Chondrocyte (in vitro differentiated cells): Measurements from ENCODE around the gene MYO1F. TPM values are rescaled to one million over a fixed set of nuclear protein-coding genes. Genes with fewer than 3 reads are reported as not detected.

Source experiments
- DNase-seq: peaks from one replicate; pipeline ENCODE4 v3.0.0; 2021; ENCODE audit warnings: mixed read lengths, low spot score
- H3K27ac Mint-ChIP-seq: one replicate; pipeline ENCODE4 v1.8.0; 2021; ENCODE audit warnings: mild to moderate bottlenecking, moderate library complexity, mixed read lengths; ENCODE audit not compliant: unreplicated experiment
- H3K27me3 Mint-ChIP-seq: 2 replicates; pipeline ENCODE4 v1.8.0; 2021; ENCODE audit warnings: low read depth, mixed read lengths
- H3K36me3 Mint-ChIP-seq: 2 replicates; pipeline ENCODE4 v1.8.0; 2021; ENCODE audit warnings: low read depth, mixed read lengths
- H3K4me1 Mint-ChIP-seq: 2 replicates; pipeline ENCODE4 v1.8.0; 2021; ENCODE audit warnings: low read depth, mild to moderate bottlenecking, mixed read lengths
- H3K4me3 Mint-ChIP-seq: one replicate; pipeline ENCODE4 v1.8.0; 2021; ENCODE audit warnings: mild to moderate bottlenecking, moderate library complexity, mixed read lengths; ENCODE audit not compliant: unreplicated experiment
- H3K9me3 Mint-ChIP-seq: 2 replicates; pipeline ENCODE4 v1.8.0; 2021; ENCODE audit warnings: low read depth, mixed read lengths
- total RNA-seq: library from RNA; stranded (reverse); gene quantifications from 3 replicates; pipeline ENCODE4 v1.2.1, GENCODE V29; 2021
- TF ChIP-seq, protein P1 (sequence below): fragments of 200-600 bp; sonication (generic); IDR thresholded peaks from 2 replicates; pipeline ENCODE4 v1.5.0; 2021; ENCODE audit warnings: antibody characterized with exemption, mild to moderate bottlenecking, moderate library complexity

MYO1F gene
- total RNA-seq, 1 donor from 2014 or later: 0.50 TPM

DNA sequence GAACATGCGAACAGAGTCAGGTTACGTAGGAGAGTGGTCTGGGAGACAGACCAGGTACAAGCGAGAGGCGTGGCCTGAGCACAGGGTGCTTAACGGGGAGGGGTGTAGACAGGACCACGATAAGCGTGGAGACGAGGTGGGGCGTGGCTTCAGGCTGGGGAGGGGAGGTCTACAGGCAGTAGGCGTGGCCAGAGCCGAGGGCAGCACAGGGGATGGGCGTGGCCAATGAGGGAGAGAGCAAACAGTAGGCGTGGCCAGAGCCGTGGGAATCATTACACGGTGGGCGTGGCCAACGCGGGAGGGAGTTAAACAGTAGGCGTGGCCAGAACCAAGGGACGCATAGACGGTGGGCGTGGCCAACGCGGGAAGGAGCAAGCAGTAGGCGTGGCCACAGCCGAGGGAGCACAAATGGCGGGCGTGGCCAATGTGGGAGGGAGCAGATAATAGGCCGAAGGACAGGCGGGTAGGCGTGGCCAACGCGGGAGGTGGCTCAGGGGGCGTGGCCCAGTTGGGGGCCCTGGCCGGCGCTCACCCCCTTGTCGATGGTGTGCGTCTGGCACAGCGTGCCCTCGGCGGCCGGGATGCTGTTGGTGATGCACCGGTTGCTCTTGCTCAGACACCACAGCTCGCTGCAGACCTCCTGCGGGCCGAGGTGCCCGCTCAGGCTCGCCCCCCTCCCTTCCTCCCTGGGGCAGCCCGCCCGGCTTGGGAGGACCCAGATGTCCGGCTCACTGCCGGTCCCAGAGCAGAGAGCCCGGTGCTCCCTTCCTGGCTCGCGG lies 15.2 kb upstream of the MYO1F start:
- Mint-ChIP-seq H3K4me1 (peaks cover 36% of the 10 kb centered on the region), H3K27me3 (no peaks in the 10 kb centered on the region), H3K9me3 (no peaks in the 10 kb centered on the region), H3K4me3 (peak overlapping the region; percentile 76), H3K27ac (peak overlapping the region; percentile 78), H3K36me3 (peaks cover 13% of the 10 kb centered on the region)
- peak; percentile 99 for DNase-seq
- TF ChIP-seq, protein P1, sequence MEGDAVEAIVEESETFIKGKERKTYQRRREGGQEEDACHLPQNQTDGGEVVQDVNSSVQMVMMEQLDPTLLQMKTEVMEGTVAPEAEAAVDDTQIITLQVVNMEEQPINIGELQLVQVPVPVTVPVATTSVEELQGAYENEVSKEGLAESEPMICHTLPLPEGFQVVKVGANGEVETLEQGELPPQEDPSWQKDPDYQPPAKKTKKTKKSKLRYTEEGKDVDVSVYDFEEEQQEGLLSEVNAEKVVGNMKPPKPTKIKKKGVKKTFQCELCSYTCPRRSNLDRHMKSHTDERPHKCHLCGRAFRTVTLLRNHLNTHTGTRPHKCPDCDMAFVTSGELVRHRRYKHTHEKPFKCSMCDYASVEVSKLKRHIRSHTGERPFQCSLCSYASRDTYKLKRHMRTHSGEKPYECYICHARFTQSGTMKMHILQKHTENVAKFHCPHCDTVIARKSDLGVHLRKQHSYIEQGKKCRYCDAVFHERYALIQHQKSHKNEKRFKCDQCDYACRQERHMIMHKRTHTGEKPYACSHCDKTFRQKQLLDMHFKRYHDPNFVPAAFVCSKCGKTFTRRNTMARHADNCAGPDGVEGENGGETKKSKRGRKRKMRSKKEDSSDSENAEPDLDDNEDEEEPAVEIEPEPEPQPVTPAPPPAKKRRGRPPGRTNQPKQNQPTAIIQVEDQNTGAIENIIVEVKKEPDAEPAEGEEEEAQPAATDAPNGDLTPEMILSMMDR: no peak

DNA sequence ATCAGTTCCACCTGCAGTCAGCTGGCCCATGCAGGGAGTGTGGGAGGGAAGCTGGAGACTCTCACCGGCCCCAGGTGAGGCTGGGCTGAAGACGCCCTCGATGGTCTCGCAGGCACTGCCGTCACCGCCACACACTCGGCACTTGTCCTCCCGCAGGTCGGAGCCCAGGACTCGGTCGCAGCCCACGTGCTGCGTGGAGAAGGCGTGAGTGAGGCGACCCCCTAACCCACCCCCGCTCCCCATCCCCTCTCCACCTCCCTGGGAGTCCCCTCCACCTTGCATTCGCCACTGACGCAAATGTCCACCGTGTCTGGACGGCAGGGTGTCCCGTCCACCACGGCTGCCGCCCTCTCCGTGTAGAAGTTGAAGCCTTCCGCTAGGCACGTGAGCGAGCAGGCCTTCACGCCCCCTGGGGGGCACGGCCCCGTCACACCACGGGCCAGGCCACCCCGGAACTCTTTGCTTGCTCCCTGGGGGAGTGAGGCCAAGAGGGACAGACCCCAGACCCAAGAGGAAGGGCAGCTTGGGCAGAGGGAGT lies 12.0 kb upstream of the MYO1F start:
- TF ChIP-seq, protein P1: no peak
- Mint-ChIP-seq H3K9me3 (no peaks in the 10 kb centered on the region), H3K4me3 (no peak overlapping the region), H3K27ac (no peak overlapping the region), H3K36me3 (peaks cover 7% of the 10 kb centered on the region), H3K27me3 (no peaks in the 10 kb centered on the region), H3K4me1 (peaks cover 23% of the 10 kb centered on the region)
- no peak for DNase-seq

DNA sequence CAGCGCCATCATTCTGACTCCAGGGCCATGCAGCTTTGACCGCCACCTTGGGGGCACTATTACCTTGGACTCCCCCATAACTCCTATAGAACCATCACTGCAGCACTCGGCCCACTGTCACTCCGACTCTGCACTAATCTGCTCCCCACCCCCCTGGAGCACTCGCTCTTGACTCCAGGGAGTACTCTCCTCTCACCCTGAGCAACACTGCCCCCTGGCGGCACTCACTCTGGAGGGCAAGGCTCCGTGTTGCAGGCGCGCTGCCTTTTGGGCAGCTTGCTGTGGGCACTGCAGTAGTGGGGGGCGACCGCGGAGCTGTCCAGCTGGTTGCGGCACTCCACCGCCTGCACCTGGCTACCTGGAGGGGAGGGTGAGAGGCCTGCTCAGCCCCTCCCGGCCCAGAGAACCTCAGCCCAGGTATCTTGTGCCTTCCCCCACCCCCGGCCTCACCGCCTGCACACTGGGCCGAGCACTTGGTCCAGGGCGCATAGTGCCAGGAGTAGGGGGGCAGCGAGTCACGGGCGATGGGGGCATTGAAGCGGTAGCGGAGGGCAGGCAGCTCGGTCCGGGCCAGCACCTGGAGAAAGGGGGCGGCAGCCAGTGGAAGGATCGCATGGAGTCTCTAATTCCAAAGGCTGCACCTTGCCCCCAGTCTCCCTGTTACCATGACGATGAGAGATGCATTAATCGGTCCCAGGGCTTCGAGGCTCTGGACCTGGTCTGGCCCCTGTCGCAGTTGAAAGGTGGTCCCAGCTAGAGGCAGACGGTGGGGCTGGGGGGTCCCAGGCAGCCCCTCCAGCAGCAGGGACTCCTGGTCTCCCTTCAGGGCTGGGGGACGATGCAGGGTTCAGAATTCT lies 8.9 kb upstream of the MYO1F start:
- no peaks in the 10 kb centered on the region for H3K4me1 Mint-ChIP-seq
- H3K9me3 Mint-ChIP-seq: no peaks in the 10 kb centered on the region
- DNase-seq: no peak
- H3K36me3 Mint-ChIP-seq: peaks cover 7% of the 10 kb centered on the region
- no peak overlapping the region for H3K4me3 Mint-ChIP-seq
- no peaks in the 10 kb centered on the region for H3K27me3 Mint-ChIP-seq
- TF ChIP-seq, protein P1: peak; percentile 84
- H3K27ac Mint-ChIP-seq: no peak overlapping the region

DNA sequence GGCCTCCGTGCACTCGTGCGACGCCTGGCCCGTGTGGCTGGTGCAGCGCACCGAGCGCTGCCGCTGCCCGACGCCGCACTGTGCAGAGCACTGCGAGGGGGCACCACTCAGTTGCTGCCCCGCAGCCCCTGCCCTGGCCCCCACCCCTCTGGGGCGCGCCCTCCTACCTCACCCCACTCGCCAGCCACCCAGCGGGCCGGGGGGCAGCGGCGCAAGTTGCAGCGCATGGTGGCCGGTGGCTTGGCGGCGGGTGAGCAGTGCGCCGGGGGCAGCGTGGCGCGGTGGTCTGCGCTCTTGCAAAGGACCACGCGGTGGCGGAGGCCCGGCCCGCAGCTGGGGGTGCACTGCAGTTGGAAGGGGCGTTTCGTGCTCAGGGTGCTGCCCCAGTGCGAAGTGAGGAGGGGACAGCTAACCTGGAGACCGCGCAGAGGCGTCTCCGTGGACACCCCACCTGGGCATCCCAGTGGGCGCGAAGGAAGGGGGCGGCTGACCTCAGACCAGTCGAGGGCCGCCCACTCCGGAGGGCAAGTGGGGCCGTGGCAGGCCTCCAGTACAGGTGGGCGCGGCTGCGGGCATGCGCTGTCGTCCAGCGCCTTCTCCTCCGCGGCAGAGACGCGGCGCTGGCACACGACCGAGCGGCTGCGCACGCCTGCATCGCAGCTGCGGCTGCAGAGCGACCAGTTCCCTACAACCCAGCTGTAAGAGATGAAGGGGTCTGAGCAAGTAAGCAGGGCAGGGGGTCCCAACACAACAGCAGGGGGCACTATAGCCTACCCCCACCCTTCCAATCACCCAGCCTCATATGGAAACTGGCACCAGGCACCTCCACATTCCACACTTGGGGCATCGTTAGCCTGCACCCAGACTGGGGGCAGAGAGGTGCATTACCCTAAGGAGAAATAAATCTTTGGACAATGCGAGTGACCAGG lies 8.0 kb upstream of the MYO1F start:
- Mint-ChIP-seq H3K36me3 (peaks cover 7% of the 10 kb centered on the region), H3K4me1 (no peaks in the 10 kb centered on the region), H3K4me3 (no peak overlapping the region), H3K9me3 (no peaks in the 10 kb centered on the region), H3K27me3 (no peaks in the 10 kb centered on the region), H3K27ac (no peak overlapping the region)
- no peak for DNase-seq
- TF ChIP-seq, protein P1: no peak
